H1 (cell line): Measurements from ENCODE around the gene AFAP1L2. TPM values are rescaled to one million over a fixed set of nuclear protein-coding genes. Genes with fewer than 3 reads are reported as not detected.
A peak's percentile ranks its signal among the peaks of the same experiment; 100 is the strongest.

Experiments used
- CTCF ChIA-PET: fragments of 300-600 bp; sonication (Branson Sonifier 250); formaldehyde crosslinking; loops from one replicate; lab custom pipeline; 2021; ENCODE audit not compliant: partially characterized antibody; lab: Charles Lee
- POLR2A ChIA-PET: fragments of 300-600 bp; sonication (Branson Sonifier 250); formaldehyde crosslinking; loops from one replicate; lab custom pipeline; 2021; ENCODE audit warnings: inconsistent platforms; ENCODE audit not compliant: partially characterized antibody; lab: Charles Lee
- DNase-seq, 2 experiments: peaks; one replicate each; pipeline versions ENCODE4 v3.0.0 to v3.0.0-alpha.2; 2010 to 2022; ENCODE audit warnings: low spot score in 2 of 2, low read depth in 1 of 2, mixed read lengths in 1 of 2
- FAIRE-seq: peaks from 2 replicates; lab custom pipeline; 2011; peaks lifted over from hg19 to GRCh38; lab: Jason Lieb, UNC
- H2AFZ ChIP-seq: 2 replicates; pipeline ENCODE4 v1.8.1; 2012; ENCODE audit warnings: low read length, inconsistent platforms
- H2AK5ac ChIP-seq: 2 replicates; pipeline ENCODE4 v1.6.1; 2013; ENCODE audit warnings: low read depth, low read length
- H2BK120ac ChIP-seq: replicated peaks from 2 replicates; pipeline ENCODE3; 2013; ENCODE audit warnings: low read depth, low read length, inconsistent platforms
- H2BK12ac ChIP-seq: 2 replicates; pipeline ENCODE4 v1.6.1; 2013; ENCODE audit warnings: low read depth, low read length
- H2BK15ac ChIP-seq: 2 replicates; pipeline ENCODE4 v1.6.1; 2013; ENCODE audit warnings: low read length
- H2BK20ac ChIP-seq: 2 replicates; pipeline ENCODE4 v1.6.1; 2013; ENCODE audit warnings: low read length
- H2BK5ac ChIP-seq: 2 replicates; pipeline ENCODE4 v1.6.1; 2013; ENCODE audit warnings: low read depth, low read length
- H3K14ac ChIP-seq: 2 replicates; pipeline ENCODE4 v1.6.1; 2013; ENCODE audit warnings: inconsistent platforms; ENCODE audit not compliant: insufficient read length
- H3K18ac ChIP-seq: 2 replicates; pipeline ENCODE4 v1.6.1; 2013; ENCODE audit warnings: low read length; ENCODE audit errors: extremely low read depth
- H3K23ac ChIP-seq: 2 replicates; pipeline ENCODE4 v1.6.1; 2013; ENCODE audit warnings: inconsistent platforms; ENCODE audit not compliant: insufficient read length
- H3K23me2 ChIP-seq: 2 replicates; pipeline ENCODE4 v1.6.1; 2013; ENCODE audit warnings: low read depth, low read length
- H3K27ac ChIP-seq: 2 replicates; pipeline ENCODE4 v1.6.1; 2011; ENCODE audit warnings: low read depth, low read length, inconsistent platforms
- H3K27me3 ChIP-seq, 4 experiments: replicated peaks in 1 of 4; 1 replicate in 1 of 4; 2 replicates in 3 of 4; pipeline versions ENCODE4 v1.6.1 to v1.8.1; 2011 to 2013; ENCODE audit warnings: low read length in 3 of 4, mild to moderate bottlenecking in 3 of 4, inconsistent platforms in 2 of 4, mixed read lengths in 2 of 4, moderate library complexity in 1 of 4; ENCODE audit not compliant: control insufficient read depth in 3 of 4, insufficient read depth in 3 of 4; ENCODE audit errors: extremely low read depth in 1 of 4
- H3K36me3 ChIP-seq, 4 experiments: 2 replicates each; pipeline versions ENCODE4 v1.6.1 to v1.8.1; 2011 to 2013; ENCODE audit warnings: mild to moderate bottlenecking in 4 of 4, low read length in 3 of 4, moderate library complexity in 2 of 4, control low read depth in 1 of 4, inconsistent platforms in 1 of 4; ENCODE audit not compliant: insufficient read depth in 4 of 4, control insufficient read depth in 2 of 4
- H3K4ac ChIP-seq: replicated peaks from 2 replicates; pipeline ENCODE3; 2013; ENCODE audit warnings: low read length, low read depth, mixed read lengths, inconsistent platforms; ENCODE audit not compliant: insufficient read length
- H3K4me1 ChIP-seq, 4 experiments: replicated peaks in 1 of 4; 1 replicate in 1 of 4; 2 replicates in 3 of 4; pipeline versions ENCODE4 v1.6.1 to v1.8.1; 2011 to 2013; ENCODE audit warnings: low read length in 3 of 4, inconsistent platforms in 2 of 4, mixed read lengths in 1 of 4; ENCODE audit not compliant: insufficient read depth in 4 of 4, control insufficient read depth in 3 of 4
- H3K4me2 ChIP-seq, 2 experiments: 2 replicates each; pipeline versions ENCODE4 v1.6.1 to v1.8.1; 2011 to 2013; ENCODE audit warnings: low read depth in 2 of 2, low read length in 2 of 2, control low read depth in 1 of 2, inconsistent platforms in 1 of 2, mild to moderate bottlenecking in 1 of 2; ENCODE audit not compliant: insufficient read depth in 1 of 2
- H3K4me3 ChIP-seq, 4 experiments: fragments of 200-600, 300-600 bp in 1 of 4; sonication (generic), shearing (Covaris generic), sonication (Bioruptor Twin) in 1 of 4; 2 replicates each; pipeline versions ENCODE4 v1.5.1 to v1.8.1; 2011 to 2016; ENCODE audit warnings: low read length in 4 of 4, low read depth in 3 of 4, control low read depth in 2 of 4, inconsistent platforms in 2 of 4, mild to moderate bottlenecking in 2 of 4, mixed read lengths in 1 of 4, moderate library complexity in 1 of 4; ENCODE audit not compliant: insufficient read depth in 2 of 4; ENCODE audit errors: extremely low read depth in 1 of 4
- H3K56ac ChIP-seq: replicated peaks from 2 replicates; pipeline ENCODE3; 2013; ENCODE audit warnings: low read depth, mild to moderate bottlenecking, mixed read lengths, low read length, inconsistent platforms; ENCODE audit not compliant: insufficient read length
- H3K79me1 ChIP-seq: 2 replicates; pipeline ENCODE4 v1.6.1; 2013; ENCODE audit warnings: low read depth, low read length, control low read depth
- H3K79me2 ChIP-seq, 2 experiments: 2 replicates each; pipeline versions ENCODE4 v1.6.1 to v1.8.1; 2012 to 2013; ENCODE audit warnings: low read length in 2 of 2, mild to moderate bottlenecking in 2 of 2, inconsistent platforms in 1 of 2; ENCODE audit not compliant: insufficient read depth in 2 of 2, control insufficient read depth in 1 of 2
- H3K9ac ChIP-seq, 4 experiments: replicated peaks in 1 of 4; 1 replicate in 1 of 4; 2 replicates in 3 of 4; pipeline versions ENCODE4 v1.6.1 to v1.8.1; 2011 to 2013; ENCODE audit warnings: low read depth in 3 of 4, low read length in 3 of 4, control low read depth in 2 of 4, mild to moderate bottlenecking in 2 of 4, moderate library complexity in 2 of 4, inconsistent platforms in 1 of 4; ENCODE audit errors: extremely low read depth in 1 of 4
- H3K9me3 ChIP-seq, 2 experiments: 2 replicates each; pipeline versions ENCODE4 v1.6.1 to v1.8.1; 2012 to 2013; ENCODE audit warnings: mild to moderate bottlenecking in 2 of 2, moderate library complexity in 2 of 2, control low read depth in 1 of 2, inconsistent platforms in 1 of 2, low read depth in 1 of 2, low read length in 1 of 2, mixed read lengths in 1 of 2; ENCODE audit not compliant: insufficient read depth in 2 of 2
- H4K20me1 ChIP-seq, 2 experiments: replicated peaks in 1 of 2; 2 replicates each; pipeline versions ENCODE3 to v1.8.1; 2011 to 2013; ENCODE audit warnings: inconsistent platforms in 2 of 2, low read length in 2 of 2, mild to moderate bottlenecking in 1 of 2; ENCODE audit not compliant: insufficient read depth in 2 of 2, control insufficient read depth in 1 of 2
- H4K5ac ChIP-seq: 2 replicates; pipeline ENCODE4 v1.6.1; 2013; ENCODE audit warnings: low read length, low read depth, mixed read lengths, inconsistent platforms; ENCODE audit not compliant: insufficient read length
- H4K8ac ChIP-seq: 2 replicates; pipeline ENCODE4 v1.8.0; 2013; ENCODE audit warnings: mild to moderate bottlenecking, moderate library complexity, low read length, inconsistent platforms; ENCODE audit not compliant: insufficient read depth; ENCODE audit errors: extremely low read depth
- H4K91ac ChIP-seq: replicated peaks from 2 replicates; pipeline ENCODE3; 2013; ENCODE audit warnings: low read length, mixed read lengths, inconsistent platforms; ENCODE audit not compliant: insufficient read length
- ASH2L ChIP-seq: fragments of 200-600, 300-600 bp; sonication (generic); IDR thresholded peaks from one replicate; pipeline ENCODE4 v1.7.1; 2017; ENCODE audit warnings: low read length
- CHD1 ChIP-seq: IDR thresholded peaks from 2 replicates; pipeline ENCODE4 v1.6.1; 2012; ENCODE audit warnings: low read depth, low read length, improper control_type of control experiment
- CREB1 ChIP-seq: IDR thresholded peaks from 2 replicates; pipeline ENCODE4 v1.6.1; 2012; ENCODE audit warnings: inconsistent platforms
- CTBP2 ChIP-seq: IDR thresholded peaks from 2 replicates; pipeline ENCODE4 v1.7.0; 2011; ENCODE audit warnings: borderline replicate concordance, mild to moderate bottlenecking, moderate library complexity, mixed read lengths, low read length; ENCODE audit not compliant: insufficient read depth, insufficient read length
- EGR1 ChIP-seq: IDR thresholded peaks from 2 replicates; pipeline ENCODE4 v1.6.1; 2011; ENCODE audit warnings: low read depth, low read length, borderline replicate concordance
- JUN ChIP-seq: IDR thresholded peaks from 2 replicates; pipeline ENCODE4 v1.6.1; 2011; ENCODE audit warnings: low read depth, mild to moderate bottlenecking, improper control_type of control experiment, low read length
- NANOG ChIP-seq: IDR thresholded peaks from 2 replicates; pipeline ENCODE4 v1.6.1; 2011; ENCODE audit warnings: low read length, low read depth, mild to moderate bottlenecking, inconsistent platforms; ENCODE audit not compliant: insufficient read depth, poor library complexity, severe bottlenecking
- PHF8 ChIP-seq: fragments of 200-600 bp; sonication (generic); conservative IDR thresholded peaks from 2 replicates; pipeline ENCODE4 v1.7.1; 2012; ENCODE audit warnings: low read depth, mild to moderate bottlenecking, inconsistent platforms, low read length, moderate library complexity
- POU5F1 ChIP-seq: IDR thresholded peaks from 2 replicates; pipeline ENCODE4 v1.6.1; 2011; ENCODE audit warnings: low read depth, mild to moderate bottlenecking, low read length, moderate library complexity
- RXRA ChIP-seq: IDR thresholded peaks from 2 replicates; pipeline ENCODE4 v1.6.1; 2011; ENCODE audit warnings: low read depth, mild to moderate bottlenecking, low read length, moderate library complexity; ENCODE audit not compliant: insufficient read depth
- SIN3A ChIP-seq, 2 experiments: IDR thresholded peaks in 1 of 2; conservative IDR thresholded peaks in 1 of 2; 2 replicates each; pipeline ENCODE4 v1.6.1; 2011 to 2012; ENCODE audit warnings: low read length in 2 of 2, improper control_type of control experiment in 1 of 2, low read depth in 1 of 2, mild to moderate bottlenecking in 1 of 2
- ZNF274 ChIP-seq: IDR thresholded peaks from 2 replicates; pipeline ENCODE4 v1.7.0; 2012; ENCODE audit warnings: low read length, borderline replicate concordance; ENCODE audit errors: extremely low read depth
- WGBS, 2 experiments: shearing (Covaris generic) in 1 of 2; methylation state at CpG; one replicate each; pipeline versions ENCODE4 v1.1.6 to v1.1.7; 2013 to 2015; ENCODE audit warnings: low lambda C conversion rate in 2 of 2, mixed read lengths in 2 of 2, inconsistent platforms in 1 of 2, low coverage in 1 of 2, missing lambda C conversion rate in 1 of 2; ENCODE audit not compliant: insufficient replicate concordance in 2 of 2, insufficient coverage in 1 of 2, insufficient read length in 1 of 2; ENCODE audit errors: extremely low coverage in 1 of 2, missing lambda C conversion rate in 1 of 2; 5-methylcytosine and 5-hydroxymethylcytosine counted together
- polyA plus RNA-seq, 7 experiments: library from polyadenylated mRNA; depleted of rRNA in 3 of 7; stranded (reverse) in 5 of 7; unstranded in 2 of 7; fragments of >200 nt in 5 of 7; fragments of 200-250 nt in 2 of 7; gene quantifications; 1 replicate in 5 of 7; 2 replicates in 1 of 7; 4 replicates in 1 of 7; pipeline versions ENCODE4 v1.2.1 to v1.2.3, GENCODE V29; 2011 to 2013; ENCODE audit warnings: missing spikeins in 2 of 7, mixed read lengths in 2 of 7
- total RNA-seq: library from RNA; stranded (reverse); fragmentation: NEBNext Ultra II Directional; extraction: Animal tissue kit (Norgen Biotek cat#: 25700); gene quantifications from 2 replicates; pipeline ENCODE4 v1.2.1, GENCODE V29; 2021
- TF ChIP-seq, protein P1 (sequence below): IDR thresholded peaks from 2 replicates; pipeline ENCODE4 v1.6.1; 2012; ENCODE audit warnings: inconsistent platforms

Gene AFAP1L2
- total and polyA plus RNA-seq, 2 of the 8 experiments (the other 6 are each of a cell fraction or from before 2014, with no cell fraction given), result 3.9 to 6.4 TPM

DNA sequence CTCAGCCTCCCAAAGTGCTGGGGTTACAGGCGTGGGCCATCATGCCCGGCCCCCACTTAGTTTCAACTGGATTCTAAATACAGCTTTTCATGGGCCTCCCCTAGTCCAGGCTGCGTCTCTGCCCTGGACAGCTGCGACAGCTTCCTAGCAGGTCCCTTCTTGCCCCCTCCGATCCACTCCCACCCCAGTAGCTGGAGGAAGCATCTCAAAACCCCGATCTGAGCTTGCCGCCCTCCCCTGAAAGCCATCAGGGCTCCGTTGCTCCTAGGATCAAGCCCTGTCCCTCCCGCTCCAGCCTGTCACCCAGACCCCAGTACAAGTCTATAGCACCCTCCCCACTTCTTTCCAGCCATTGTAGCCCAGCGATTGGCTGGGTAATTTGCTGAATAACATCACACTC lies 100.7 kb downstream of the AFAP1L2 start:
- no peak for FAIRE-seq
- H2AFZ ChIP-seq, result no peak overlapping the region

More for the DNA sequence above, 100.7 kb downstream of the AFAP1L2 start:
- H3K79me2 ChIP-seq, result no peaks in the 10 kb centered on the region
- no peak overlapping the region for H3K14ac ChIP-seq
- H3K23me2 ChIP-seq, result peaks cover 4% of the 10 kb centered on the region; the same call in 1 of the 2 replicates
- WGBS, 2 experiments, result 67% methylated on average over 10 of the region's 10 CpGs; no CpG with 5 or more reads in 1 of the 2 experiments
- POLR2A ChIA-PET, result interaction anchor here (0.6 to 1.3 kb wide), 5 partner anchors 37 to 156 kb away, joined by 3 to 4 read pairs (median 3); no protein-coding TSS in a partner anchor
- peaks cover 0 to 8% (median 2%) of the 10 kb centered on the region in 4 experiments; a peak in 4 of 7 replicates for H3K4me1 ChIP-seq
- TF ChIP-seq JUN (no peak), ASH2L (no peak), CHD1 (no peak), RXRA (no peak), NANOG (no peak), CTBP2 (no peak), PHF8 (no peak), ZNF274 (no peak), SIN3A (conservative IDR thresholded peaks at IDR 0.05 in 1 of 2, IDR thresholded peaks at IDR 0.05 in 1 of 2; ENCODE audit: low read depth in 1 of 2, low read length in 2 of 2) (no peak), CREB1 (no peak), EGR1 (no peak), POU5F1 (no peak)
- TF ChIP-seq, protein P1, sequence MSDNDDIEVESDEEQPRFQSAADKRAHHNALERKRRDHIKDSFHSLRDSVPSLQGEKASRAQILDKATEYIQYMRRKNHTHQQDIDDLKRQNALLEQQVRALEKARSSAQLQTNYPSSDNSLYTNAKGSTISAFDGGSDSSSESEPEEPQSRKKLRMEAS, result no peak
- no peak overlapping the region for H2BK20ac ChIP-seq
- no peaks in the 10 kb centered on the region for H3K27me3 ChIP-seq
- H3K4ac ChIP-seq, result no peak overlapping the region
- H3K9me3 ChIP-seq, result no peaks in the 10 kb centered on the region
- H2BK12ac ChIP-seq, result no peak overlapping the region
- no peak overlapping the region for H4K8ac ChIP-seq
- peak overlapping the region in 1 of 2 experiments; percentile 58; a peak in 2 of 4 replicates for H3K4me2 ChIP-seq
- H2AK5ac ChIP-seq, result no peak overlapping the region
- H4K5ac ChIP-seq, result no peak overlapping the region
- CTCF ChIA-PET, result interaction anchor here (0.7 to 8.8 kb wide), 74 partner anchors 9 to 826 kb away, joined by 3 to 269 read pairs (median 6); partner anchors contain the start of genes AFAP1L2 and VWA2
- no peak overlapping the region for H3K18ac ChIP-seq
- H3K27ac ChIP-seq, result no peak overlapping the region
- no peaks in the 10 kb centered on the region for H3K79me1 ChIP-seq
- no peak overlapping the region for H3K56ac ChIP-seq
- no peak for DNase-seq
- no peak overlapping the region for H2BK120ac ChIP-seq
- H2BK5ac ChIP-seq, result no peak overlapping the region
- H3K23ac ChIP-seq, result no peak overlapping the region
- H3K9ac ChIP-seq, result no peak overlapping the region
- no peak overlapping the region for H3K4me3 ChIP-seq
- no peak overlapping the region for H2BK15ac ChIP-seq
- H4K91ac ChIP-seq, result no peak overlapping the region
- H3K36me3 ChIP-seq, result no peaks in the 10 kb centered on the region
- H4K20me1 ChIP-seq, result no peaks in the 10 kb centered on the region
